Right lobe of liver (tissue), 6 donors: ENCODE results near the gene NPY2R. TPM values are rescaled to one million over a fixed set of nuclear protein-coding genes. Genes with fewer than 3 reads are reported as not detected.
A peak's percentile ranks its signal among the peaks of the same experiment; 100 is the strongest.

ENCODE experiments used
- ATAC-seq, 4 donors: fragments of 200-7000 bp; cut with Tn5 transposase; one replicate each; pipeline ENCODE4 v1.9.1; 2020; ENCODE audit warnings: mild to moderate bottlenecking in 4 of 4, moderate library complexity in 4 of 4
- DNase-seq, 3 donors: peaks; one replicate each; pipeline ENCODE4 v3.0.0-alpha.2; 2020
- H3K27ac ChIP-seq, 3 donors: fragments of 200-600 bp; one replicate each; pipeline ENCODE4 v1.8.0; 2022
- H3K27me3 ChIP-seq, 2 donors: fragments of 200-600 bp; one replicate each; pipeline ENCODE4 v1.8.0; 2022
- H3K36me3 ChIP-seq, 4 donors: fragments of 200-600 bp; sonication (generic) in 1 of 4; one replicate each; pipeline versions ENCODE4 v1.5.1 to v1.8.0; 2017 to 2022; ENCODE audit warnings: control low read depth in 1 of 4
- H3K4me1 ChIP-seq, 4 donors: fragments of 200-600 bp; sonication (generic) in 1 of 4; one replicate each; pipeline versions ENCODE4 v1.5.1 to v1.8.0; 2017 to 2022; ENCODE audit warnings: control low read depth in 1 of 4
- H3K4me3 ChIP-seq, 3 donors: fragments of 200-600 bp; one replicate each; pipeline ENCODE4 v1.8.0; 2022
- H3K9me3 ChIP-seq, 4 donors: fragments of 200-600 bp; sonication (generic) in 1 of 4; one replicate each; pipeline versions ENCODE4 v1.5.1 to v1.8.0; 2017 to 2022; ENCODE audit warnings: control low read depth in 1 of 4
- CTCF ChIP-seq, 4 donors: fragments of 200-600 bp in 3 of 4; fragments of 450-650 bp in 1 of 4; IDR thresholded peaks; one replicate each; pipeline versions ENCODE4 v1.5.1 to v1.8.0; 2016 to 2022; ENCODE audit warnings: antibody characterized with exemption in 4 of 4, mild to moderate bottlenecking in 2 of 4
- POLR2A ChIP-seq: fragments of 450-650 bp; IDR thresholded peaks from one replicate; pipeline ENCODE4 v1.6.1; 2017; ENCODE audit warnings: antibody characterized with exemption, mild to moderate bottlenecking
- WGBS: methylation state at CpG from one replicate; pipeline ENCODE4 v1.1.6; 2018; ENCODE audit warnings: low coverage, low lambda C conversion rate; ENCODE audit not compliant: insufficient coverage; ENCODE audit errors: missing lambda C conversion rate; 5-methylcytosine and 5-hydroxymethylcytosine counted together
- intact Hi-C, 2 donors: fragments of 100-400 bp; cut with DNase I; formaldehyde crosslinking; loops; one replicate each; pipeline versions ENCODE4 v1.11.2 to v1.14.1; 2022
- total RNA-seq, 6 experiments: library from RNA; depleted of rRNA in 2 of 6; stranded (reverse); fragments of >200 nt in 2 of 6; fragmentation: NEBNext Ultra II Directional in 3 of 6; extraction: Animal tissue kit (Norgen Biotek cat#: 25700) in 3 of 6; gene quantifications; one replicate each; pipeline versions ENCODE4 v1.1.0 to v1.2.4, GENCODE V29; 2016 to 2023
- donor health status: DM: no; HTN: yes; CAD: no.
- donor health status: DM: no; HTN: no; CAD: no.
- donor health status: DM: no; HTN: no; CAD: no.
- donor health status: DM: no; HTN: yes; CAD: no.
- donor health status: DM: no; HTN: yes; CAD: no.

Gene NPY2R
- total RNA-seq, 6 experiments from 2014 or later, result not detected

DNA sequence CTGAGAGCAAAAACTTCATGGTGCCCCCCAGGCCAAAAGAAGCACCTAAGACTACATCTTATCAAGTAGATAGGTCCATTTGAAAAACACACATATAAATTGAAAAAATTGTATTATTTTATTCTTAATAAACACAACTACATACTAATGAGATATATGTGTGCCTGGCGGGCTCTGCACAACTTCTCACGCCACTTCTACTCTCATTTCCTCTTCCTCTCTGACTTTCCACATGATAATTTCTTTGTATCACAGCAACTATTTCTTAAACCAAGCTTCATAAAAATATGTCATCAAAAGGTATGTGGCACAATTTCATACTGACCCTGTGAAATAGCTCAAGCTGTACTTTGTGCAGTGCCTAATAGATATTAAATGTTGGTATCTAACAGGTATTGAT, 10.7 kb upstream of the NPY2R start:
- Histone ChIP-seq H3K4me1 (no peaks in the 10 kb centered on the region), H3K4me3 (no peak overlapping the region), H3K27me3 (peaks cover 0 to 4% of the 10 kb centered on the region in 2 donors), H3K27ac (no peak overlapping the region), H3K9me3 (no peaks in the 10 kb centered on the region), H3K36me3 (no peaks in the 10 kb centered on the region)
- TF ChIP-seq CTCF (IDR thresholded peaks at IDR 0.05), result no peak
- TF ChIP-seq POLR2A, result no peak
- intact Hi-C loops, result no loop called here
- WGBS, result 82% methylated on average over 2 of the region's 2 CpGs
- ATAC-seq, result no peak
- DNase-seq, result no peak

DNA sequence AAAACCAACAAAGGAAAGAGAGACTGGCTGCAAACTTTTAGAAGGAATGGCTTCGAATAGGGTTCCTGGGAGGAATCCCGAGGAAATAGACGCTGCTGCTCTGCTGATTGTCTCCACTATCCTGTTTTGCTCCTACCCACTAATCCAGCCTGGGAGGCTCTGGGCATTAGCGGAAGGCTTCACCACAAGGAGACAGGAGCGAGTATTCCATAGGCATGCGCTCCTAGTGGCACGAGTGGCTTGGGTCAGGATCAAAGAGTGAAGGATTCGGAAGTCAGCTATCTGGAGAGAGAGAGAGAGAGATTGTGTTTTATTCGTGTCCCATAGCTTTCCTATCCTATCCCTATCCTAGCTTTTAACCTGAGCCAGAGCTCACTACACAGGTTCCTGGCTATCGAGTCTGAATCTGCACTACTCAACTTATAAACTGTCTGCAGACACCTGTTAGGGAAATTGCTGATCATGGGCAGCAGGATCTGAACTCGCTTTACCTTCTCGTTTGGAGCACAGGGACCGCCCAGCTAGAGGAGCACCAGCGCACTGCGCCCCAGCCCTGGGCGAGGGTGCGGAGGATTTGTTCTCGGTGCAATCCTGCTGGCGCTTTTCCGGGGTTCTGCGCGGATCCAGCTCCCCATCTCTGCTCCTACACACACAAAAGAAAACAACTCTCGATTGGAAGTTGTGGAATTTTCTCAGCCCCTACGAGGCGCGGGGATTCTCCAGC, 740 bp upstream of the NPY2R start:
- Histone ChIP-seq H3K4me3 (no peak overlapping the region), H3K4me1 (peaks cover 0 to 14% (median 0%) of the 10 kb centered on the region in 4 donors), H3K9me3 (no peaks in the 10 kb centered on the region), H3K36me3 (no peaks in the 10 kb centered on the region), H3K27ac (no peak overlapping the region), H3K27me3 (peaks cover 0 to 19% of the 10 kb centered on the region in 2 donors)
- DNase-seq (no peak), ATAC-seq (peak in 2 of 4 donors; percentile 17 to 28)
- intact Hi-C loops, result no loop called here
- TF ChIP-seq POLR2A, result no peak
- TF ChIP-seq CTCF (IDR thresholded peaks at IDR 0.05), result no peak
- WGBS, result 7% methylated on average over 23 of the region's 26 CpGs

- intact Hi-C loops, result no loop called here
- WGBS, result 47% methylated on average over 5 of the region's 5 CpGs
- H3K4me1 ChIP-seq, result no peaks in the 10 kb centered on the region
- no peak for TF ChIP-seq POLR2A
- no peak for TF ChIP-seq CTCF (IDR thresholded peaks at IDR 0.05)
- no peak overlapping the region for H3K4me3 ChIP-seq
- H3K36me3 ChIP-seq, result no peaks in the 10 kb centered on the region
- H3K27ac ChIP-seq, result no peak overlapping the region
- H3K9me3 ChIP-seq, result no peaks in the 10 kb centered on the region
- H3K27me3 ChIP-seq, result no peaks in the 10 kb centered on the region
- no peak for ATAC-seq
- DNase-seq, result no peak
These were observed 11.6 kb downstream of the NPY2R start for GRCh38 chr4:155220025-155220424.

DNA sequence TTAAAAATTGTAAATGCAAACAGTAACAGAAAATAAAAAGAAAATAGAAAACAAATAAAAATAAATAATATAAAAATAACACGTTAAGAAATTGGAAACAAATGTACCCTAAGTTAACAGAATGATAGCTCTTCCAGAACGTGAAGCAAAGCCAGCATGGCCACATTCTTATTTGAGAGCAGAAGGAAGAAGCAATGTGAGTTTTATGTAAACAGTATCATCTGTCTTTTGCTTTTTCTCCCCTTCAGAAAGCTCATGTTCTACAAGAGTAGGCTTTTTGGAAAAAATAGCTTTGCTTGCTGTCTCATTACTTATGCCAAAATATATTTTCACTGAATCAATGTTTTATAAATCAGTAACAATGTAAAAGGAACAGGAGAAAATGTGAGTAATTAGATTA, 18.7 kb downstream of the NPY2R start:
- DNase-seq, result no peak
- 8% methylated on average over 2 of the region's 2 CpGs for WGBS
- Histone ChIP-seq H3K36me3 (no peaks in the 10 kb centered on the region), H3K27me3 (no peaks in the 10 kb centered on the region), H3K4me1 (no peaks in the 10 kb centered on the region), H3K4me3 (no peak overlapping the region), H3K27ac (no peak overlapping the region), H3K9me3 (no peaks in the 10 kb centered on the region)
- no peak for ATAC-seq
- TF ChIP-seq POLR2A (no peak), CTCF (IDR thresholded peaks at IDR 0.05) (no peak)
- intact Hi-C loops, result no loop called here

DNA sequence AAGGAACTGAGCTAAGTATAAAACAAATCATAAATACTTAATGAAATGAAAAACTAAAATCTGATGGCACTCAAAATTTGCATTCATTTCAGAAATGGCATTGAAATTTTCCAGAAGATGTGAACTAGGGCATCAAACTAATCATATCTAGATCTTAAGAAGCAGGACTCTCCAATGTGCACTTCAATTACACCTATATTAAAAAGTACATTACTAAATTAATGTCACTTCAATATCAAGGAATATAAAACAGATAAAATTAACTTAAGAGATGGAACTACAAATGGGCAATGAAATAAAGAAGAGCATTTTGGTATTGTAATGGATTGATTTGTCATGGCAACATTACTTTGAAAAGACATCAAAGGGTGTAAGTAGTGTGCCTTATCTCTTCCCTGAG, 20.3 kb downstream of the NPY2R start:
- Histone ChIP-seq H3K27ac (no peak overlapping the region), H3K27me3 (no peaks in the 10 kb centered on the region), H3K4me1 (no peaks in the 10 kb centered on the region), H3K36me3 (no peaks in the 10 kb centered on the region), H3K9me3 (no peaks in the 10 kb centered on the region), H3K4me3 (no peak overlapping the region)
- TF ChIP-seq CTCF (IDR thresholded peaks at IDR 0.05) (no peak), POLR2A (no peak)
- ATAC-seq (no peak), DNase-seq (no peak)
- intact Hi-C loops, result no loop called here
